Peyer's patch (tissue), 4 donors: ENCODE measurements around the gene TMEM127. TPM values are rescaled to one million over a fixed set of nuclear protein-coding genes. Genes with fewer than 3 reads are reported as not detected.
"Not testable (repeated sequence)": the region's sequence is repeated elsewhere in the genome, so short reads cannot be mapped to it uniquely, and the experiment has no call there.

Source experiments
- DNase-seq, 3 donors: peaks; one replicate each; pipeline ENCODE4 v3.0.0-alpha.2; 2017 to 2019
- H3K27ac ChIP-seq, 4 donors: fragments of 200-600 bp; sonication (generic); one replicate each; pipeline ENCODE4 v1.5.1; 2016 to 2019
- H3K27me3 ChIP-seq, 2 donors: fragments of 200-600 bp; sonication (generic); one replicate each; pipeline ENCODE4 v1.5.1; 2019
- H3K36me3 ChIP-seq, 3 donors: fragments of 200-600 bp; sonication (generic); one replicate each; pipeline ENCODE4 v1.5.1; 2016 to 2019
- H3K4me1 ChIP-seq, 4 donors: fragments of 200-600 bp; sonication (generic); one replicate each; pipeline ENCODE4 v1.5.1; 2016 to 2019
- H3K4me3 ChIP-seq, 4 donors: fragments of 200-600 bp; sonication (generic); 1 replicate in 3 of 4; 2 replicates in 1 of 4; pipeline ENCODE4 v1.5.1; 2016 to 2019; ENCODE audit warnings: mild to moderate bottlenecking in 1 of 4
- H3K9me3 ChIP-seq, 4 donors: fragments of 200-600 bp; sonication (generic); one replicate each; pipeline ENCODE4 v1.5.1; 2016 to 2019; ENCODE audit warnings: mild to moderate bottlenecking in 1 of 4
- POLR2A ChIP-seq, 2 donors: fragments of 450-650 bp; IDR thresholded peaks; one replicate each; pipeline ENCODE4 v1.5.1; 2017; ENCODE audit warnings: antibody characterized with exemption in 2 of 2, mild to moderate bottlenecking in 2 of 2, moderate library complexity in 2 of 2
- total RNA-seq, 4 donors: library from RNA; depleted of rRNA; stranded (reverse); fragments of >200 nt; gene quantifications; one replicate each; pipeline ENCODE4 v1.1.0, GENCODE V29; 2016
- TF ChIP-seq, protein P1 (sequence below), 6 experiments: fragments of 450-650 bp in 4 of 6; fragments of 200-600 bp in 2 of 6; sonication (generic) in 1 of 6; IDR thresholded peaks; one replicate each; pipeline ENCODE4 v1.5.1; 2017 to 2019; ENCODE audit warnings: antibody characterized with exemption in 6 of 6, mild to moderate bottlenecking in 3 of 6, moderate library complexity in 1 of 6

Gene TMEM127
- total RNA-seq, 4 donors from 2014 or later, result 25.6 to 81.4 (median 67.1) TPM

DNA sequence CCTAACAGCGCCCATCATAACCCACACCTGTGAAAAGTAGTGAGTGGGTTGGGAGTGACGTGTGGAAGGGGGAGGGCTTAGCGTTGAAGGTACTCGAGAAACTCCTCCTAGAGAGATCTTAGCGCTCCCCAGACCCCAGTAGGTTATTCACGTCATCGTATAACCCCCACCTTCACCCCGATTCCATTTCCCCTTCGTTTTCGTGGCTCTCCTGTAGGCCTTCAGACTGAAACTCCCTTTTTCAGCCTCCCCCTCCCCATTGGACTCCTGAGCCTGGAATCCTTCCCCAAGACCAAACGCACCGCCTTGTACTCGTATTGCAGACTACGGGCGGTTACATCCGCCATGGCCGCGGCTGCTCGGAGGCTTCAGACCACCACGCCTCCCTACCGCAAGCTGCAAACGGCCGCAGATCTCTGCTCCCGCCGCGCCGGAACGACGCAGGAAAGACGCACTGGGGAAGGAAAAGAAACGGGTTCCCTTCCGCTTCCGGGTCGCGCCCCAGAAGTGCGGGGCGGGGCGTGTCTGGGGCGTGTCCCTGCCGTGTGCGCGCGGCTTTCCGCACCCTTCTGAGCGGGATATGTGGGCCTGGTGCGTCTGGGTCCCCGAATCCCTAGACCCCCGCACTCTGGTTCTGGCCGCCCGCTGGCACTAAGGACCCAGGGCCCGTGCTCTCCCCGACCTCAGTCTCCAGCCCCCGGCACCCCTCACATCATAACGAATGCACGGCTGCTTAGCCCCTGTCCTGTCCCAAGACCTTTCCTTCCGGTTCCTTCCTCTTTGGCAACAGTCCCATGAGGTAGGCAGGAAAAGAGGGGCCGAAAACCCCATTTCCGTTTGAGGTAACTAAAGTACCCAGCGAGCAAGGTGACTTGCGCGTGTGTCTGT lies 39.5 kb upstream of the TMEM127 start, which contains the start of gene SNRNP200:
Gene SNRNP200, minus strand, starts transcription at position 456 of the 888 bp plus-strand sequence. Its CDS starts 109 bp downstream, at position 347.
- Histone ChIP-seq H3K4me1 (peaks cover 3 to 17% (median 6%) of the 10 kb centered on the region in 4 donors), H3K36me3 (peaks cover 0 to 42% (median 0%) of the 10 kb centered on the region in 3 donors), H3K27me3 (no peaks in the 10 kb centered on the region), H3K27ac (peak within 1 kb of the TSS; percentile 72 to 90 (median 80)), H3K4me3 (peak within 1 kb of the TSS; percentile 66 to 78 (median 70)), H3K9me3 (no peaks in the 10 kb centered on the region)
- DNase-seq, result peak; percentile 88 to 96 (median 94)
- TF ChIP-seq, protein P1, sequence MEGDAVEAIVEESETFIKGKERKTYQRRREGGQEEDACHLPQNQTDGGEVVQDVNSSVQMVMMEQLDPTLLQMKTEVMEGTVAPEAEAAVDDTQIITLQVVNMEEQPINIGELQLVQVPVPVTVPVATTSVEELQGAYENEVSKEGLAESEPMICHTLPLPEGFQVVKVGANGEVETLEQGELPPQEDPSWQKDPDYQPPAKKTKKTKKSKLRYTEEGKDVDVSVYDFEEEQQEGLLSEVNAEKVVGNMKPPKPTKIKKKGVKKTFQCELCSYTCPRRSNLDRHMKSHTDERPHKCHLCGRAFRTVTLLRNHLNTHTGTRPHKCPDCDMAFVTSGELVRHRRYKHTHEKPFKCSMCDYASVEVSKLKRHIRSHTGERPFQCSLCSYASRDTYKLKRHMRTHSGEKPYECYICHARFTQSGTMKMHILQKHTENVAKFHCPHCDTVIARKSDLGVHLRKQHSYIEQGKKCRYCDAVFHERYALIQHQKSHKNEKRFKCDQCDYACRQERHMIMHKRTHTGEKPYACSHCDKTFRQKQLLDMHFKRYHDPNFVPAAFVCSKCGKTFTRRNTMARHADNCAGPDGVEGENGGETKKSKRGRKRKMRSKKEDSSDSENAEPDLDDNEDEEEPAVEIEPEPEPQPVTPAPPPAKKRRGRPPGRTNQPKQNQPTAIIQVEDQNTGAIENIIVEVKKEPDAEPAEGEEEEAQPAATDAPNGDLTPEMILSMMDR (IDR thresholded peaks at IDR 0.05), result no peak
- peak; percentile 78 to 80 for TF ChIP-seq POLR2A (IDR thresholded peaks at IDR 0.05)

DNA sequence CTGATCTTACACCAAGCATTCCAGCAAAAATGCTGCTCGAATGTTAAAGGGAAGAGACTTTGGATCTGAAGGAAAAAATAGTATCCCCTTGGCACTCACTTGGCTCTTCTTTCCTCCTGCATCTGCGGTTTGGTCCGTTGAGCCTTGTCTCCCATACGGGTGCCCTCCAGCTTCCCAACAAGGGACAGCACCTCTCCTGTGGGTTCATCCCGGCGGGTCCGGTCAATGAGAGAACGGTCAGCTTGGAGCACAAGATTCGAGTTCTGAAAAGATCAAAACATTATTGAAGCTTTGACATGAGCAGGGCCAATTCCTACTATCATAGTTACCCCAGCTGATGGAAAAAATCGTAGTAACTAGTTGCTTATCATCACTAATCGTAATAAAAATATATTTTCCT lies 38.8 kb upstream of the TMEM127 start:
- peak overlapping the region; percentile 72 to 90 (median 80) for H3K27ac ChIP-seq

DNA sequence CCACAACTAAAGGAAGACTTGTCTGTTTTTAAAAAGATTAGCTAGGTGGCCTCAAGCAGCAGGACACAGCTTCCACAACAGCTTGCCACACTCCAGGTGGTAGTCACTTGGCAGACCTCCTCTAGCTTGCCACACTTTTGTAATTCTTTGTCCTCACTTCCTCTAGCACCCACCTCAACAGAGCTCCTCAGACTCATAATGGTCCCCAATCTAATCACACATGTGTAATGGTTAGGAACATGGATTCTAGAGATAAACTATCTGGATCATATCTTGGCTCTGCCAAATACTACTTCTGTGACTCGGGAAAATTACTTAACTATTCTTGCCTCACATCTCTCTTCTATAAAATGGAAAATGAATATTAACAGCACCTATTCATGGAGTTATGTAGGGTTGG lies 36.1 kb upstream of the TMEM127 start:
- no peak for DNase-seq
- Histone ChIP-seq H3K27ac (no peak overlapping the region), H3K4me1 (peaks cover 3 to 17% (median 6%) of the 10 kb centered on the region in 4 donors), H3K36me3 (peaks cover 0 to 77% (median 0%) of the 10 kb centered on the region in 3 donors), H3K27me3 (no peaks in the 10 kb centered on the region), H3K4me3 (no peak overlapping the region), H3K9me3 (no peaks in the 10 kb centered on the region)
- TF ChIP-seq, protein P1 (IDR thresholded peaks at IDR 0.05), result no peak
- no peak for TF ChIP-seq POLR2A (IDR thresholded peaks at IDR 0.05)

More for the DNA sequence above, 38.8 kb upstream of the TMEM127 start:
- Histone ChIP-seq H3K9me3 (no peaks in the 10 kb centered on the region), H3K4me3 (peak overlapping the region; percentile 66 to 78 (median 70)), H3K27me3 (no peaks in the 10 kb centered on the region), H3K4me1 (peaks cover 3 to 17% (median 6%) of the 10 kb centered on the region in 4 donors), H3K36me3 (peaks cover 0 to 50% (median 0%) of the 10 kb centered on the region in 3 donors)
- no peak for TF ChIP-seq POLR2A (IDR thresholded peaks at IDR 0.05)
- TF ChIP-seq, protein P1 (IDR thresholded peaks at IDR 0.05), result no peak
- DNase-seq, result no peak

GRCh38 chr2:96296925-96297324 lies 31.1 kb upstream of the TMEM127 start:
- TF ChIP-seq, protein P1 (IDR thresholded peaks at IDR 0.05), result no peak
- no peak for TF ChIP-seq POLR2A (IDR thresholded peaks at IDR 0.05)
- Histone ChIP-seq H3K4me3 (no peak overlapping the region), H3K27ac (no peak overlapping the region), H3K4me1 (no peaks in the 10 kb centered on the region), H3K9me3 (no peaks in the 10 kb centered on the region), H3K27me3 (no peaks in the 10 kb centered on the region), H3K36me3 (peaks cover 0 to 100% (median 4%) of the 10 kb centered on the region in 3 donors)
- DNase-seq, result no peak

DNA sequence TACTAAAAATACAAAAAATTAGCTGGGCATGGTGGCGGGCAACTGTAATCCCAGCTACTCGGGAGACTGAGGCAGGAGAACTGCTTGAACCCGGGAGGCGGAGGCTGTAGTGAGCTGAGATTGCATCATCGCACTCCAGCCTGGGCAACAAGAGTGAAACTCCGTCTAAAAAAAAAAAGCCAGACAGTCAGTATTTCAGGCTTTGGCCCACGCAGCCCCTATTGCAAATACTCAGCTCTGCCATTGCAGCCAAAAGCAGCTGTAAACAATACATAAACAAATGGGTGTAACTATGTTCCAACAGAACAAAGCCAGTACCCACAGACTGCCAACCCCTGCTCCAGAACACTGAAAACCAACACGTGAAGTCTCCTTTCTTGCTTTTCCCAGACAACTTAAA lies 28.5 kb upstream of the TMEM127 start:
- H3K9me3 ChIP-seq, H3K4me3 ChIP-seq, H3K27ac ChIP-seq, H3K4me1 ChIP-seq, DNase-seq, H3K27me3 ChIP-seq: not testable (repeated sequence)
- peaks cover 2 to 100% (median 4%) of the 10 kb centered on the region in 3 donors for H3K36me3 ChIP-seq

GRCh38 chr2:96291751-96292150 lies 26.0 kb upstream of the TMEM127 start:
- Histone ChIP-seq H3K4me1 (no peaks in the 10 kb centered on the region), H3K27ac (no peak overlapping the region), H3K9me3 (no peaks in the 10 kb centered on the region), H3K4me3 (no peak overlapping the region), H3K27me3 (no peaks in the 10 kb centered on the region), H3K36me3 (peaks cover 2 to 100% (median 4%) of the 10 kb centered on the region in 3 donors)
- no peak for DNase-seq
- TF ChIP-seq, protein P1 (IDR thresholded peaks at IDR 0.05), result no peak
- no peak for TF ChIP-seq POLR2A (IDR thresholded peaks at IDR 0.05)
